ENCODE measurements around the gene STARD13.

DNA sequence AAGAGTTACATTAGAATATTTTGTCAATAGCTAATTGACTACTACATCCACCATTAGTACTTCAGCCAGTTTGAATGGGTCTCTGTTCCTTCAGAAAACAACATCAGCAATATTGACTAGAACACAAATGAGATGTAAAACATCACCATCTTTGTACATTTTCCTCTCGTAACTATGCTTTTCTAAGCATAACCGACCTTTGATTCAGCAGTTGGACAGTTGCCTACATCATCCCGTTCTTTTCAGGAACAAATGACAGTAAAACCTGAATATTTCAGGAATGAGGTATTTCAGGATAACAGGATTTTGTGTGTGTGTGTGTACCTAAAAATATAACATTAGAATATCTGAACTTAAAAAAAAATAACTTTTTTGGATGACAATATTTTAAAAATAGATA lies 60.9 kb downstream of the STARD13 start:
- TF ChIP-seq, protein P1, sequence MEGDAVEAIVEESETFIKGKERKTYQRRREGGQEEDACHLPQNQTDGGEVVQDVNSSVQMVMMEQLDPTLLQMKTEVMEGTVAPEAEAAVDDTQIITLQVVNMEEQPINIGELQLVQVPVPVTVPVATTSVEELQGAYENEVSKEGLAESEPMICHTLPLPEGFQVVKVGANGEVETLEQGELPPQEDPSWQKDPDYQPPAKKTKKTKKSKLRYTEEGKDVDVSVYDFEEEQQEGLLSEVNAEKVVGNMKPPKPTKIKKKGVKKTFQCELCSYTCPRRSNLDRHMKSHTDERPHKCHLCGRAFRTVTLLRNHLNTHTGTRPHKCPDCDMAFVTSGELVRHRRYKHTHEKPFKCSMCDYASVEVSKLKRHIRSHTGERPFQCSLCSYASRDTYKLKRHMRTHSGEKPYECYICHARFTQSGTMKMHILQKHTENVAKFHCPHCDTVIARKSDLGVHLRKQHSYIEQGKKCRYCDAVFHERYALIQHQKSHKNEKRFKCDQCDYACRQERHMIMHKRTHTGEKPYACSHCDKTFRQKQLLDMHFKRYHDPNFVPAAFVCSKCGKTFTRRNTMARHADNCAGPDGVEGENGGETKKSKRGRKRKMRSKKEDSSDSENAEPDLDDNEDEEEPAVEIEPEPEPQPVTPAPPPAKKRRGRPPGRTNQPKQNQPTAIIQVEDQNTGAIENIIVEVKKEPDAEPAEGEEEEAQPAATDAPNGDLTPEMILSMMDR (IDR thresholded peaks at IDR 0.05), result no peak
- no peak for TF ChIP-seq POLR2A (IDR thresholded peaks at IDR 0.05)
